Liver (tissue), 3 donors: Measurements from ENCODE around the gene AP3S1.

ENCODE experiments used
- CTCF ChIP-seq: fragments of 150-350 bp; IDR thresholded peaks from 2 replicates; pipeline ENCODE4 v1.5.1; 2017; ENCODE audit warnings: improper control_type of control experiment, low read depth, low read length; ENCODE audit not compliant: missing input control
- GABPA ChIP-seq, 2 donors: IDR thresholded peaks in 1 of 2; conservative IDR thresholded peaks in 1 of 2; 2 replicates each; pipeline ENCODE4 v1.6.1; 2016; ENCODE audit warnings: antibody characterized with exemption in 2 of 2, mild to moderate bottlenecking in 1 of 2, moderate library complexity in 1 of 2
- JUND ChIP-seq, 2 donors: IDR thresholded peaks; 2 replicates each; pipeline ENCODE4 v1.6.1; 2016; ENCODE audit warnings: antibody characterized with exemption in 2 of 2
- RAD21 ChIP-seq, 2 donors: IDR thresholded peaks; 2 replicates each; pipeline ENCODE4 v1.6.1; 2016; ENCODE audit warnings: antibody characterized with exemption in 2 of 2, mild to moderate bottlenecking in 2 of 2
- RXRA ChIP-seq, 2 donors: IDR thresholded peaks; 2 replicates each; pipeline ENCODE4 v1.6.1; 2017 to 2018; ENCODE audit warnings: antibody characterized with exemption in 2 of 2, mild to moderate bottlenecking in 1 of 2
- YY1 ChIP-seq: IDR thresholded peaks from 2 replicates; pipeline ENCODE4 v1.6.1; 2016; ENCODE audit warnings: antibody characterized with exemption, mild to moderate bottlenecking
- donor health status: healthy.
- donor health status: healthy.

- TF ChIP-seq GABPA (IDR thresholded peaks at IDR 0.05 in 1 of 2, conservative IDR thresholded peaks at IDR 0.05 in 1 of 2) (no peak), CTCF (no peak), YY1 (no peak), RXRA (IDR thresholded peaks at IDR 0.05) (no peak), RAD21 (IDR thresholded peaks at IDR 0.05) (no peak), JUND (IDR thresholded peaks at IDR 0.05) (no peak)
Measured at GRCh38 chr5:115800108-115800507, 41.6 kb upstream of the AP3S1 start.
